GM23338 (cell line): ENCODE measurements around the gene ACTL6B. TPM values are rescaled to one million over a fixed set of nuclear protein-coding genes. Genes with fewer than 3 reads are reported as not detected.

ENCODE experiments used
- ATAC-seq: fragments of 200-7000 bp; cut with Tn5 transposase; 3 replicates; pipeline ENCODE4 v1.9.1; 2020
- DNase-seq: peaks from one replicate; pipeline ENCODE4 v3.0.0-alpha.2; 2015; ENCODE audit warnings: low spot score
- H2AFZ ChIP-seq: fragments of 200-600 bp; sonication (generic); 2 replicates; pipeline ENCODE4 v1.8.0; 2016; ENCODE audit warnings: antibody characterized with exemption, mild to moderate bottlenecking, moderate library complexity
- H3F3A ChIP-seq: fragments of 200-600 bp; sonication (generic); replicated peaks from 2 replicates; pipeline ENCODE4 v1.8.0; 2017; ENCODE audit warnings: antibody characterized with exemption, mixed run types, low read depth
- H3K27ac ChIP-seq: fragments of 200-600 bp; sonication (generic); 2 replicates; pipeline ENCODE4 v1.6.1; 2016; ENCODE audit warnings: low read depth
- H3K27me3 ChIP-seq: fragments of 200-600 bp; sonication (generic); 2 replicates; pipeline ENCODE4 v1.8.0; 2016; ENCODE audit warnings: mild to moderate bottlenecking, mixed run types, moderate library complexity; ENCODE audit not compliant: insufficient read depth
- H3K36me3 ChIP-seq: fragments of 200-600 bp; sonication (generic); 2 replicates; pipeline ENCODE4 v1.8.0; 2016; ENCODE audit warnings: mild to moderate bottlenecking; ENCODE audit not compliant: insufficient read depth
- H3K4me1 ChIP-seq: fragments of 200-600 bp; sonication (generic); 2 replicates; pipeline ENCODE4 v1.8.0; 2016; ENCODE audit warnings: mild to moderate bottlenecking, moderate library complexity; ENCODE audit not compliant: insufficient read depth
- H3K4me2 ChIP-seq: fragments of 200-600 bp; sonication (generic); 2 replicates; pipeline ENCODE4 v1.7.1; 2017; ENCODE audit warnings: mixed run types
- H3K4me3 ChIP-seq: fragments of 200-600 bp; sonication (generic); 2 replicates; pipeline ENCODE4 v1.6.1; 2016; ENCODE audit warnings: mixed run types
- H3K79me2 ChIP-seq: fragments of 200-600 bp; sonication (generic); replicated peaks from 2 replicates; pipeline ENCODE4 v1.8.0; 2017; ENCODE audit warnings: mild to moderate bottlenecking; ENCODE audit not compliant: insufficient read depth
- H3K9me2 ChIP-seq: fragments of 200-600 bp; sonication (generic); 2 replicates; pipeline ENCODE4 v1.8.0; 2017; ENCODE audit not compliant: insufficient read depth
- H4K20me1 ChIP-seq: fragments of 200-600 bp; sonication (generic); replicated peaks from 2 replicates; pipeline ENCODE4 v1.8.0; 2017; ENCODE audit warnings: mild to moderate bottlenecking; ENCODE audit not compliant: insufficient read depth
- H3K27ac Mint-ChIP-seq: 2 replicates; pipeline ENCODE4 v1.8.0; 2020; ENCODE audit warnings: inconsistent platforms, mild to moderate bottlenecking, moderate library complexity, mixed read lengths
- H3K27me3 Mint-ChIP-seq: 3 replicates; pipeline ENCODE4 v1.8.0; 2022; ENCODE audit warnings: low read depth, mild to moderate bottlenecking, moderate library complexity, mixed read lengths, inconsistent platforms; ENCODE audit not compliant: insufficient read depth, poor library complexity
- H3K36me3 Mint-ChIP-seq: 3 replicates; pipeline ENCODE4 v1.8.0; 2021; ENCODE audit warnings: low read depth, mild to moderate bottlenecking, inconsistent platforms, moderate library complexity, mixed read lengths
- H3K4me1 Mint-ChIP-seq: 3 replicates; pipeline ENCODE4 v1.8.0; 2020; ENCODE audit warnings: mild to moderate bottlenecking, inconsistent platforms, mixed read lengths
- H3K4me3 Mint-ChIP-seq: 3 replicates; pipeline ENCODE4 v1.8.0; 2021; ENCODE audit warnings: moderate library complexity, mild to moderate bottlenecking, inconsistent platforms, mixed read lengths
- H3K9me3 Mint-ChIP-seq: 3 replicates; pipeline ENCODE4 v1.8.0; 2020; ENCODE audit warnings: moderate library complexity, mild to moderate bottlenecking, inconsistent platforms, mixed read lengths
- CREB1 ChIP-seq: fragments of 250-450 bp; sonication (Bioruptor Pico); IDR thresholded peaks from 2 replicates; pipeline ENCODE4 v1.5.0; 2020; ENCODE audit warnings: low read depth, mild to moderate bottlenecking, moderate library complexity
- EZH2 ChIP-seq: fragments of 200-600 bp; sonication (generic); IDR thresholded peaks from one replicate; pipeline ENCODE4 v1.8.0; 2017; ENCODE audit warnings: antibody characterized with exemption, mild to moderate bottlenecking, low read depth; ENCODE audit not compliant: unreplicated experiment
- EZH2phosphoT487 ChIP-seq: fragments of 200-600 bp; sonication (generic); IDR thresholded peaks from one replicate; pipeline ENCODE4 v1.8.1; 2018; ENCODE audit warnings: antibody characterized with exemption; ENCODE audit not compliant: unreplicated experiment
- NANOG ChIP-seq: IDR thresholded peaks from 2 replicates; pipeline ENCODE4 v1.6.1; 2016; ENCODE audit warnings: antibody characterized with exemption, borderline replicate concordance
- STAT1 ChIP-seq: IDR thresholded peaks from one replicate; pipeline ENCODE4 v1.6.1; 2016; ENCODE audit warnings: antibody characterized with exemption; ENCODE audit not compliant: unreplicated experiment
- ZNF331 ChIP-seq: fragments of 250-450 bp; sonication (Bioruptor Pico); IDR thresholded peaks from 2 replicates; pipeline ENCODE4 v1.5.0; 2020; ENCODE audit warnings: low read depth, mild to moderate bottlenecking, moderate library complexity
- polyA plus RNA-seq: library from polyadenylated mRNA; unstranded; fragments of >200 nt; fragmentation: Nextera tagmentation; extraction: Ambion mirVana; gene quantifications from 2 replicates; pipeline ENCODE4 v1.2.1, GENCODE V29; 2016
- total RNA-seq: library from RNA; depleted of rRNA; stranded (reverse); fragments of >200 nt; shearing (Covaris generic); gene quantifications from 2 replicates; pipeline ENCODE4 v1.2.3, GENCODE V29; 2014
- TF ChIP-seq, protein P1 (sequence below): fragments of 250-450 bp; sonication (Bioruptor Pico); IDR thresholded peaks from 2 replicates; pipeline ENCODE4 v1.5.0; 2020; ENCODE audit warnings: mild to moderate bottlenecking, moderate library complexity
- TF ChIP-seq, protein P2 (sequence below), 2 experiments: fragments of 200-600 bp in 1 of 2; sonication (generic) in 1 of 2; conservative IDR thresholded peaks; 2 replicates each; pipeline versions ENCODE4 v1.5.1 to v1.6.1; 2016 to 2017; ENCODE audit warnings: antibody characterized with exemption in 2 of 2, low read depth in 2 of 2, mild to moderate bottlenecking in 2 of 2, moderate library complexity in 1 of 2
- TF ChIP-seq, protein P3 (sequence below): IDR thresholded peaks from one replicate; pipeline ENCODE4 v1.6.1; 2018; ENCODE audit warnings: antibody characterized with exemption; ENCODE audit not compliant: unreplicated experiment
- TF ChIP-seq, protein P4 (sequence below): IDR thresholded peaks from 2 replicates; pipeline ENCODE4 v1.6.1; 2016; ENCODE audit warnings: antibody characterized with exemption

The ACTL6B gene
- total and polyA plus RNA-seq, 2 experiments from 2014 or later = 0.69 to 2.5 TPM

DNA sequence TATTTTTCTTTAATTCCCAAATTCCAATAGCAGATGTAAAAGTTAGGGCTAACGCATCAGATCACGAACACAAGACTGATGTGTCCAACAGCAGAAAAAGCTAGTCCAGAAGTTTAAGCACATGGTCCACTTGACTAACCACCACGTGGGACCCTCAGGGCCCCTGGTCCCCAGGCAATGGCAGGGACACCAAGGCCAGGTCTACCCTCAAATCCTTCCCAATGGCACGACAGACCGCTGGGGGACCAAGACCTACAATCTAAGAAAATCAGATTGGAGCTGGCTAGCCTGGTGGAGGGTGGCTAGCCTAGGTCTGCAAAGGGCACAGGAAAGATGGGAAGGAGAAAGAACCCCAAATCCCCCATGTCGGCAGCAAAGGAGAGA, 36.3 kb upstream of the ACTL6B start (continued):
- TF ChIP-seq, protein P1, sequence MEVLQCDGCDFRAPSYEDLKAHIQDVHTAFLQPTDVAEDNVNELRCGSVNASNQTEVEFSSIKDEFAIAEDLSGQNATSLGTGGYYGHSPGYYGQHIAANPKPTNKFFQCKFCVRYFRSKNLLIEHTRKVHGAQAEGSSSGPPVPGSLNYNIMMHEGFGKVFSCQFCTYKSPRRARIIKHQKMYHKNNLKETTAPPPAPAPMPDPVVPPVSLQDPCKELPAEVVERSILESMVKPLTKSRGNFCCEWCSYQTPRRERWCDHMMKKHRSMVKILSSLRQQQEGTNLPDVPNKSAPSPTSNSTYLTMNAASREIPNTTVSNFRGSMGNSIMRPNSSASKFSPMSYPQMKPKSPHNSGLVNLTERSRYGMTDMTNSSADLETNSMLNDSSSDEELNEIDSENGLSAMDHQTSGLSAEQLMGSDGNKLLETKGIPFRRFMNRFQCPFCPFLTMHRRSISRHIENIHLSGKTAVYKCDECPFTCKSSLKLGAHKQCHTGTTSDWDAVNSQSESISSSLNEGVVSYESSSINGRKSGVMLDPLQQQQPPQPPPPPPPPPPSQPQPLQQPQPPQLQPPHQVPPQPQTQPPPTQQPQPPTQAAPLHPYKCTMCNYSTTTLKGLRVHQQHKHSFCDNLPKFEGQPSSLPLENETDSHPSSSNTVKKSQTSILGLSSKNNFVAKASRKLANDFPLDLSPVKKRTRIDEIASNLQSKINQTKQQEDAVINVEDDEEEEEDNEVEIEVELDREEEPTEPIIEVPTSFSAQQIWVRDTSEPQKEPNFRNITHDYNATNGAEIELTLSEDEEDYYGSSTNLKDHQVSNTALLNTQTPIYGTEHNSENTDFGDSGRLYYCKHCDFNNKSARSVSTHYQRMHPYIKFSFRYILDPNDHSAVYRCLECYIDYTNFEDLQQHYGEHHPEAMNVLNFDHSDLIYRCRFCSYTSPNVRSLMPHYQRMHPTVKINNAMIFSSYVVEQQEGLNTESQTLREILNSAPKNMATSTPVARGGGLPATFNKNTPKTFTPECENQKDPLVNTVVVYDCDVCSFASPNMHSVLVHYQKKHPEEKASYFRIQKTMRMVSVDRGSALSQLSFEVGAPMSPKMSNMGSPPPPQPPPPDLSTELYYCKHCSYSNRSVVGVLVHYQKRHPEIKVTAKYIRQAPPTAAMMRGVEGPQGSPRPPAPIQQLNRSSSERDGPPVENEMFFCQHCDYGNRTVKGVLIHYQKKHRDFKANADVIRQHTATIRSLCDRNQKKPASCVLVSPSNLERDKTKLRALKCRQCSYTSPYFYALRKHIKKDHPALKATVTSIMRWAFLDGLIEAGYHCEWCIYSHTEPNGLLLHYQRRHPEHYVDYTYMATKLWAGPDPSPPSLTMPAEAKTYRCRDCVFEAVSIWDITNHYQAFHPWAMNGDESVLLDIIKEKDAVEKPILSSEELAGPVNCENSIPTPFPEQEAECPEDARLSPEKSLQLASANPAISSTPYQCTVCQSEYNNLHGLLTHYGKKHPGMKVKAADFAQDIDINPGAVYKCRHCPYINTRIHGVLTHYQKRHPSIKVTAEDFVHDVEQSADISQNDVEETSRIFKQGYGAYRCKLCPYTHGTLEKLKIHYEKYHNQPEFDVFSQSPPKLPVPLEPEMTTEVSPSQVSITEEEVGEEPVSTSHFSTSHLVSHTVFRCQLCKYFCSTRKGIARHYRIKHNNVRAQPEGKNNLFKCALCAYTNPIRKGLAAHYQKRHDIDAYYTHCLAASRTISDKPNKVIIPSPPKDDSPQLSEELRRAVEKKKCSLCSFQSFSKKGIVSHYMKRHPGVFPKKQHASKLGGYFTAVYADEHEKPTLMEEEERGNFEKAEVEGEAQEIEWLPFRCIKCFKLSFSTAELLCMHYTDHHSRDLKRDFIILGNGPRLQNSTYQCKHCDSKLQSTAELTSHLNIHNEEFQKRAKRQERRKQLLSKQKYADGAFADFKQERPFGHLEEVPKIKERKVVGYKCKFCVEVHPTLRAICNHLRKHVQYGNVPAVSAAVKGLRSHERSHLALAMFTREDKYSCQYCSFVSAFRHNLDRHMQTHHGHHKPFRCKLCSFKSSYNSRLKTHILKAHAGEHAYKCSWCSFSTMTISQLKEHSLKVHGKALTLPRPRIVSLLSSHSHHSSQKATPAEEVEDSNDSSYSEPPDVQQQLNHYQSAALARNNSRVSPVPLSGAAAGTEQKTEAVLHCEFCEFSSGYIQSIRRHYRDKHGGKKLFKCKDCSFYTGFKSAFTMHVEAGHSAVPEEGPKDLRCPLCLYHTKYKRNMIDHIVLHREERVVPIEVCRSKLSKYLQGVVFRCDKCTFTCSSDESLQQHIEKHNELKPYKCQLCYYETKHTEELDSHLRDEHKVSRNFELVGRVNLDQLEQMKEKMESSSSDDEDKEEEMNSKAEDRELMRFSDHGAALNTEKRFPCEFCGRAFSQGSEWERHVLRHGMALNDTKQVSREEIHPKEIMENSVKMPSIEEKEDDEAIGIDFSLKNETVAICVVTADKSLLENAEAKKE = no peak
- TF ChIP-seq NANOG (no peak), EZH2 (no peak), ZNF331 (no peak), STAT1 (no peak), EZH2phosphoT487 (no peak)

DNA sequence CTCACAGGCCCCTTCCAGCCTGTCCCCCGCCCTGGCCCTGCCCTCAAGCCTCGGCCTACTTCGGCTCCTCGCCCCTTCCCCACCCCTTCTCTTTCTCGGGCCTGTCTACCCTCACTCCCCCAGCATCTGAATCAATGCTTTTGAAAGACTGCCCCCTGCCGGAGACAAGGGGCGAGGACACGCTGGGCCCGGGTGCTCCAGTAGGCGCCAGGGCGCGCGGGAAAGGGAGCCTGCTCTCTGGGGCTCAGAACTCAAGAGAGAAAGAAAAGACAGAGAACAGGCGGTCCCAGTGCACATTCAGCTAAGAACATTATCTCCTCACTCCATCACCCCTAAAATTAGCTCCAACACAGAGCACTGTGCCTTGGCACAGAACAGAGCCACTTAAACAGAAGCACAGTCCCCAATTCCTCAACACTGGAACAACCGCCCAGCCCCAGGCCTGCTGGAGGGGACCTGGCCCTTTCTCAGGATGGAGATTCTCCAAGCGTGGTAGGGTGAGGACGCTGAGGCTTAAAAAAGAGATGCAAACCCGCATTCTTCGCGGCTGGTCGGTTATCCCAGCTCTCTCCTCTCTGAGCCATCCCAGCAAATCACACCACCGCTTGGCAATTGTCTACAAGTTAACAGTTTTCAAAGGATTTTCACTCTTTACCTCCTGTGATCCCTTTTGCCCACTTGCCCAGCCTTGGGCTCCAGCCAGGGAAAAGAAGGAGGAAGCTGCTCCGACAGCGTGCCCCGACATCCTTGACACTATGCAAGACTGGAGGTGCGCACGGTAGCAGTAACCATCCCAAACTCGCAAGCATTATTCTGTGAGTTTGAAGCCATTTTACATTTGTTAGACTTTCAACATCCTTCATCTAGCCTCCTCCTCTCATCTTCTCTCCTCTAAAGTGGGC, 35.7 kb upstream of the ACTL6B start:
- H3K36me3 ChIP-seq = peaks cover 9% of the 10 kb centered on the region
- H3K27ac Mint-ChIP-seq = peak overlapping the region; percentile 97
- peak overlapping the region; percentile 82 for H3K27ac ChIP-seq
- peak; percentile 96 for DNase-seq
- no peak overlapping the region for H2AFZ ChIP-seq
- H3F3A ChIP-seq = peaks cover 25% of the 10 kb centered on the region
- 0 out of 2 replicates have a peak, but pooled peaks have one; percentile 23 for TF ChIP-seq CREB1 (CRISPR knock-in tag)
- TF ChIP-seq, protein P2, sequence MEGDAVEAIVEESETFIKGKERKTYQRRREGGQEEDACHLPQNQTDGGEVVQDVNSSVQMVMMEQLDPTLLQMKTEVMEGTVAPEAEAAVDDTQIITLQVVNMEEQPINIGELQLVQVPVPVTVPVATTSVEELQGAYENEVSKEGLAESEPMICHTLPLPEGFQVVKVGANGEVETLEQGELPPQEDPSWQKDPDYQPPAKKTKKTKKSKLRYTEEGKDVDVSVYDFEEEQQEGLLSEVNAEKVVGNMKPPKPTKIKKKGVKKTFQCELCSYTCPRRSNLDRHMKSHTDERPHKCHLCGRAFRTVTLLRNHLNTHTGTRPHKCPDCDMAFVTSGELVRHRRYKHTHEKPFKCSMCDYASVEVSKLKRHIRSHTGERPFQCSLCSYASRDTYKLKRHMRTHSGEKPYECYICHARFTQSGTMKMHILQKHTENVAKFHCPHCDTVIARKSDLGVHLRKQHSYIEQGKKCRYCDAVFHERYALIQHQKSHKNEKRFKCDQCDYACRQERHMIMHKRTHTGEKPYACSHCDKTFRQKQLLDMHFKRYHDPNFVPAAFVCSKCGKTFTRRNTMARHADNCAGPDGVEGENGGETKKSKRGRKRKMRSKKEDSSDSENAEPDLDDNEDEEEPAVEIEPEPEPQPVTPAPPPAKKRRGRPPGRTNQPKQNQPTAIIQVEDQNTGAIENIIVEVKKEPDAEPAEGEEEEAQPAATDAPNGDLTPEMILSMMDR (conservative IDR thresholded peaks at IDR 0.05; ENCODE audit: low read depth in 2 of 2) = peak; percentile 93 to 94
- no peak for TF ChIP-seq NANOG
- TF ChIP-seq, protein P3, sequence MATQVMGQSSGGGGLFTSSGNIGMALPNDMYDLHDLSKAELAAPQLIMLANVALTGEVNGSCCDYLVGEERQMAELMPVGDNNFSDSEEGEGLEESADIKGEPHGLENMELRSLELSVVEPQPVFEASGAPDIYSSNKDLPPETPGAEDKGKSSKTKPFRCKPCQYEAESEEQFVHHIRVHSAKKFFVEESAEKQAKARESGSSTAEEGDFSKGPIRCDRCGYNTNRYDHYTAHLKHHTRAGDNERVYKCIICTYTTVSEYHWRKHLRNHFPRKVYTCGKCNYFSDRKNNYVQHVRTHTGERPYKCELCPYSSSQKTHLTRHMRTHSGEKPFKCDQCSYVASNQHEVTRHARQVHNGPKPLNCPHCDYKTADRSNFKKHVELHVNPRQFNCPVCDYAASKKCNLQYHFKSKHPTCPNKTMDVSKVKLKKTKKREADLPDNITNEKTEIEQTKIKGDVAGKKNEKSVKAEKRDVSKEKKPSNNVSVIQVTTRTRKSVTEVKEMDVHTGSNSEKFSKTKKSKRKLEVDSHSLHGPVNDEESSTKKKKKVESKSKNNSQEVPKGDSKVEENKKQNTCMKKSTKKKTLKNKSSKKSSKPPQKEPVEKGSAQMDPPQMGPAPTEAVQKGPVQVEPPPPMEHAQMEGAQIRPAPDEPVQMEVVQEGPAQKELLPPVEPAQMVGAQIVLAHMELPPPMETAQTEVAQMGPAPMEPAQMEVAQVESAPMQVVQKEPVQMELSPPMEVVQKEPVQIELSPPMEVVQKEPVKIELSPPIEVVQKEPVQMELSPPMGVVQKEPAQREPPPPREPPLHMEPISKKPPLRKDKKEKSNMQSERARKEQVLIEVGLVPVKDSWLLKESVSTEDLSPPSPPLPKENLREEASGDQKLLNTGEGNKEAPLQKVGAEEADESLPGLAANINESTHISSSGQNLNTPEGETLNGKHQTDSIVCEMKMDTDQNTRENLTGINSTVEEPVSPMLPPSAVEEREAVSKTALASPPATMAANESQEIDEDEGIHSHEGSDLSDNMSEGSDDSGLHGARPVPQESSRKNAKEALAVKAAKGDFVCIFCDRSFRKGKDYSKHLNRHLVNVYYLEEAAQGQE = no peak
- no peak for TF ChIP-seq EZH2phosphoT487
- TF ChIP-seq, protein P4, sequence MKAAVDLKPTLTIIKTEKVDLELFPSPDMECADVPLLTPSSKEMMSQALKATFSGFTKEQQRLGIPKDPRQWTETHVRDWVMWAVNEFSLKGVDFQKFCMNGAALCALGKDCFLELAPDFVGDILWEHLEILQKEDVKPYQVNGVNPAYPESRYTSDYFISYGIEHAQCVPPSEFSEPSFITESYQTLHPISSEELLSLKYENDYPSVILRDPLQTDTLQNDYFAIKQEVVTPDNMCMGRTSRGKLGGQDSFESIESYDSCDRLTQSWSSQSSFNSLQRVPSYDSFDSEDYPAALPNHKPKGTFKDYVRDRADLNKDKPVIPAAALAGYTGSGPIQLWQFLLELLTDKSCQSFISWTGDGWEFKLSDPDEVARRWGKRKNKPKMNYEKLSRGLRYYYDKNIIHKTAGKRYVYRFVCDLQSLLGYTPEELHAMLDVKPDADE = no peak
- H3K27me3 ChIP-seq = no peaks in the 10 kb centered on the region
- H3K4me1 ChIP-seq = peaks cover 22% of the 10 kb centered on the region
- H3K4me1 Mint-ChIP-seq = peaks cover 42% of the 10 kb centered on the region
- H4K20me1 ChIP-seq = peaks cover 41% of the 10 kb centered on the region
- peak overlapping the region; percentile 96 for H3K4me3 Mint-ChIP-seq
- H3K79me2 ChIP-seq = peaks cover 65% of the 10 kb centered on the region
- peaks cover 8% of the 10 kb centered on the region; the same call in 2 of the 3 replicates for H3K9me3 Mint-ChIP-seq
- H3K4me2 ChIP-seq = peak overlapping the region; percentile 98
- H3K36me3 Mint-ChIP-seq = peaks cover 40% of the 10 kb centered on the region
- no peaks in the 10 kb centered on the region for H3K9me2 ChIP-seq
- H3K4me3 ChIP-seq = peak overlapping the region; percentile 96
- peaks cover 28% of the 10 kb centered on the region for H3K27me3 Mint-ChIP-seq
- ATAC-seq = peak; percentile 83
